GM19468 (cell line): Measurements from ENCODE around the gene VPREB3.
A peak's percentile ranks its signal among the peaks of the same experiment; 100 is the strongest.

Experiments used
- ATAC-seq: cut with Tn5 transposase; IDR thresholded peaks from one replicate; pipeline ENCODE4 v1.9.1; 2021; ENCODE audit warnings: mild to moderate bottlenecking, moderate library complexity, moderate number of reproducible peaks; ENCODE audit not compliant: unreplicated experiment; ENCODE audit errors: extremely low read depth

Gene VPREB3

GRCh38 chr22:23754220-23754919, at the start of gene VPREB3:
VPREB3 (minus strand) TSS chr22:23754425; CDS start chr22:23754363, 62 bp downstream.
- ATAC-seq: no peak

DNA sequence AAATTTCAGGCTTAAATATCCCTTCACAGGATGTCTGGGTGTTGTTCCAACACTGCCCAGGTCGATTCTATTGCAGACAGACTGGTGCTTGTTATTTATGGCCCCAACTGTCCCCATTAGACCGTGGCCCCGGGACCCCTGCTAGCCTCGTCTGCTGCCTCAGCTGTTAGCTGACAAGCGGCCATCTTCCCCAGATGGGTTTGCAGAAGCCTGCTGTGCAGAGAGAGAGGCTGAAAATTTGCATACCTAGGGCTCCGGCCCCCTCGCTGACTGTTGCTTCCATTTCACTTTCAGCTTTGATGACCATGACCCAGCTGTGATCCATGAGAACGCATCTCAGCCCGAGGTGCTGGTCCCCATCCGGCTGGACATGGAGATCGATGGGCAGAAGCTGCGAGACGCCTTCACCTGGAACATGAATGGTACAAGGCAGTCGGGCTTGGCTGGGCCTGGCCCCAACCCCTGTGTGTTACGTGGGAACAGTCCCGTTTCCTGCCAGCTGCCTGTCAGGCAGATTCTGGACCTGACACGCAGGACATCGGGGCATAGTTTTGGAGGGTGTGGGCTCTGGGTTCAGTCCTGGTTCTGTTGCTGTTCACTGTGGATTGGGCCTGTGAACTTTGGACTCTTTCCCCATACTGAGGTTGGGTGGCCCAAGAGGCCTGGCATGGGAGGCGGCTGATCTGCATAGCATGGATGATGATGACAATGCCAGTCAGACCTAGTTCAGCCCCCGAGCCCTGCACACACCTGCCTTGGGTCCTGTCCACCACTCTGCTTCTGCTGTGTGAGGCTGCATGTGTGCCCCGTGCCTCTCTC, 49.0 kb upstream of the VPREB3 start:
- no peak for ATAC-seq

DNA sequence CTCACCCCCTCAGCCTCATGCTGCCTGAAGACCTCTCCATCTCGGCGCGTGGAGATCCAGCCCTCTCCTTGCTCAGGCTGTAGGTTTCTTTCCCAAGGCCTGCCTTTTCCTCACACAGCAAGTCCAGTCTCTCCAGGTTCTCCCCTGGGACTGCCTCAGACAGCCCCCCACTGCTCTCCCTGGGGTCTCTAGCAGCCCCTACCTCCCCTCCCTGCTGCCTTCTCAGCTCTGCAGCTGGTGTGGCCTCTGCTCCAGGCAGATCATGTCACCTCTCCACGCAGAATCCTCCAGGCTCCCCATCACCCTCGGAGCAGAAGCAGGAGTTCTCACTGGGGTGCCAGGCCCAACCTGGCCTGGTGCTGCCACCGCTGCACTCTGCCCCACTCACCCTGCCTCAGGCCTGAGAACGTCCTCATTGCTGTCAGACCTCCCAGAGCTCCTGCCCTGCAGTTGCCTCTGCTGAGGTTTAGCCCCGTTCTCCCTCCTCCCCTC, 47.7 kb upstream of the VPREB3 start:
- ATAC-seq: no peak

DNA sequence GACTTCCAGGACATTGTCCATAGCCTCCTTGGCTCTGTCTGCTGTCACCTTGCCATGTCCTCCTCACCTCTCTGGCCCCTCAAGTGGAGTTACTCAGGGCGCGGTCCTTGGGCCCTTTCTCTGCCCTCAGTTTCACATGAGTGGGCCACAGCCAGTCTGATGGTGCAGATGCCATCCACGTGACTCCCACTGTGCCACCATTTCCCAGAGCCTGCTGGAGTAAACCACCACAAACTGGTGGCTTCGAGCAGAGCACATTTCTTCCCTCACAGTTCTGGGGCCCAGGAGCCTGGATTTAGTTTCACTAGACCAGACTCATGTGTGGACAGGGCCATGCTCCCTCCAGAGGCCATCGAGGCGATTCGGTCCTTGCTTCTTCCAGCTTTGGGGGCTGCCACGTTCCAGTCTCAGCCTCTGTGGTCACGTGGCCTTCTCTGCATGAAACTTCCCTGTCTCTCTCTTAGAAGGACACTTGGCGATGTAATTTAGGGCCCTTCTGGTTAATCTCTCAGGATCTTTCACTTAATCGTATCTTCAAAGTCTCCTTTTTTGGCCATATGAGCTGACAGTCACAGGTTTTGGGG, 47.1 kb upstream of the VPREB3 start:
- no peak for ATAC-seq

GRCh38 chr22:23800297-23801237, 46.3 kb upstream of the VPREB3 start:
- ATAC-seq: peak; percentile 42

DNA sequence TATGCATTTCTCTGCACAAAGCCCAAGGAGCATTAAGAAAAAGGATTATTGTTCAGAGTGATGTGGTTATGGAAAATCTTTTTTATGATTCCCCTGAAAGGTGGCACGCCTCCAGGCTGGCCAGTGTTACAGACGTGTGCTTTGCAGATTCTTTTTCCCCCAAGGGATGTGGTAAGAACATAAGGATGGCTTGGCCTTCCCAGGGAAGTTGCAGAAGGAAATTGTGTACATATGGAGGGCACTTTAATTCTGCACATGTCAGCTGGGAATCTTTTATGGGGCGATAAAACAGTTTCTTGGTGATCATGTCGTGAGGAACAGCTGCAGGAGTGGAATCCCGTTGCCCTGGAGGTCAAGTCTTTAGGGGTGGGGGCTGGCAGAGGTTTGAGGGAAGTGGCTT, 42.2 kb upstream of the VPREB3 start:
- no peak for ATAC-seq

- no peak for ATAC-seq
Observed at GRCh38 chr22:23793326-23793725, 39.1 kb upstream of the VPREB3 start.

- no peak for ATAC-seq
Observed at GRCh38 chr22:23791738-23792645, 37.8 kb upstream of the VPREB3 start.

- ATAC-seq: no peak
Observed at GRCh38 chr22:23790819-23791737, 36.9 kb upstream of the VPREB3 start.

- no peak for ATAC-seq
Observed at GRCh38 chr22:23789638-23790037, 35.4 kb upstream of the VPREB3 start.

DNA sequence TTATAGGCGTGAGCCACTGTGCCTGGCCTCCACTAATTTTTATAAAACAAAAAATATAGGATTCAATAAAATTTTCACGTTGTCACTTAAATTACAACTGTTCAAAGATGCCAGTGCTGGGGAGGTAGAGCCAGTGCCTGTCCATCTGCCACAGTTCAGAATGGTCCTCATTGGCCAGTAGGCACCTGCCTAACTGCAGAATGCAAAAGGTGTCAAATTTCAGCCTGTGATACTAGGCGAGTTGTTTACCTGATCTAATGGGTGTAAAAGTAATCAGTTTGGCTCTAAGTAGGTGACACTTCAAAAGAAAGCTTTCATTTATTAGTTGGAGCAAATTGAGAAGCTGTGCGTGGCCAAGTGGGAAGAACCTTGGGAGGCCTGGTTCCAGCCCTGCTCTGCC, 34.9 kb upstream of the VPREB3 start:
- ATAC-seq: no peak

DNA sequence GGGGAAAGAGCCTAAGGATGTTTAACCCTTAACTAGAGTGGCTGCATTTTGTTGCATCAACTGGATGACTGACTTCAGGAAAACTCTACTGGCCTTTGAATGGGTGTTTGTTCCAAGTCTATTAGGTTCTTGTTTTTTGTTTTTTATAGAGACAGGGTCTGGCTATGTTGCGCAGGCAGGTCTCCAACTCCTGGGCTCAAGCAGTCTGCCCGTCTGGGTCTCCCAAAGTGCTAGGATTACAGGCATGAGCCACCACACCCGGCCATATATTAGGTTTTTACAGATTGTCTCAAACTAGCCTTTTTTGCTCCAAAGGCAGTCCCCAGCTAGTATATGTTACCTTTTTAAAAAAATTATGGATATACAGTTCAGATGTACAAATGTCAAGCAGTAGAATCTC, 33.7 kb upstream of the VPREB3 start:
- no peak for ATAC-seq

GRCh38 chr22:23787600-23787896, 33.3 kb upstream of the VPREB3 start:
- ATAC-seq: no peak

GRCh38 chr22:23786752-23787599, 32.8 kb upstream of the VPREB3 start, which contains the start of gene SMARCB1:
SMARCB1 (plus strand) TSS chr22:23786966; CDS start chr22:23787170, 204 bp downstream.
- ATAC-seq: peak; percentile 36

DNA sequence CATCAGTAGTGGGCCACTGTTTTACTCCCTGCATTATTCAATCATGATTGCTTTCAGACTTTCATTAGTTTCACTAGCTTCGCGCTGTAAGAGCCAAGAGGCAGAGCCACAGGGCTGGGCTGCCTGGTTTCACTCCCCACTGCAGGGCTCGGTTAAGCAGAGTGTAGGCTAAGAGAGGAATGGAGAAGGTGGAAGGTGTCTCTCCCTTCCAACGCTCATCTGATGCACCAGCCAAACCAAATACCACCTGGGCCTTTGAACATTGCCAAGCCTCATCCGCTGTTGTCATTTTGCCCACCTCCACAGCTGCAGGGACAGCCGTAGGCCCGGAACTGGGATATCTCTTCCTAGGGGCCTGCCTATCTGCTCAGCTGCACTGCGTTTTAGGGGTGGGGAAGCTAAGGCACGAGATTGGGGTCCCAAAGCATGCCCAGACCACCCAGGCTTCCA, 32.1 kb upstream of the VPREB3 start:
- no peak for ATAC-seq

DNA sequence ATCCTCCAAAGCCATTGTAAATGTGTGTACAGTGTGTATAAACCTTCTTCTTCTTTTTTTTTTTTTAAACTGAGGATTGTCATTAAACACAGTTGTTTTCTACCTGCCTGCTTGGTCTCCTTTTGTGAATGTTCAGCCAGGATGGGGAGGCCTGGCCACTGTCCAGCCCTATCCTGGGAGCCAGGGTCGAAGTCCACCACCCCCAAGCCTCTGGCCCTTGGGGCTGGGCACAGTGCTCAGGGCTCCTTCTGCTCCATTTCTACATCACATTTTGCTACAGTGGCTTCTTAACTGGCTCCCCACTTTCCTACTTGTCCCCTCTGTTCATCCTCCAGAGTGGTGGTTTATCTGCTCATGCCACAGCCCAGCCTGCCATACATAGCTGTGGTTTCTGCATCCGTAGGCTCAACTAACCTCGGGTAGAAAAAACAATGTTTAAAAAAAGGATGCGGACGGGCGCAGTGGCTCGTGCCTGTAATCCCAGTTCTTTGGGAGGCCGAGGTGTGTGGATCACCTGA, 30.0 kb upstream of the VPREB3 start:
- ATAC-seq: no peak
